ENCODE results near the gene ARHGEF19.

DNA sequence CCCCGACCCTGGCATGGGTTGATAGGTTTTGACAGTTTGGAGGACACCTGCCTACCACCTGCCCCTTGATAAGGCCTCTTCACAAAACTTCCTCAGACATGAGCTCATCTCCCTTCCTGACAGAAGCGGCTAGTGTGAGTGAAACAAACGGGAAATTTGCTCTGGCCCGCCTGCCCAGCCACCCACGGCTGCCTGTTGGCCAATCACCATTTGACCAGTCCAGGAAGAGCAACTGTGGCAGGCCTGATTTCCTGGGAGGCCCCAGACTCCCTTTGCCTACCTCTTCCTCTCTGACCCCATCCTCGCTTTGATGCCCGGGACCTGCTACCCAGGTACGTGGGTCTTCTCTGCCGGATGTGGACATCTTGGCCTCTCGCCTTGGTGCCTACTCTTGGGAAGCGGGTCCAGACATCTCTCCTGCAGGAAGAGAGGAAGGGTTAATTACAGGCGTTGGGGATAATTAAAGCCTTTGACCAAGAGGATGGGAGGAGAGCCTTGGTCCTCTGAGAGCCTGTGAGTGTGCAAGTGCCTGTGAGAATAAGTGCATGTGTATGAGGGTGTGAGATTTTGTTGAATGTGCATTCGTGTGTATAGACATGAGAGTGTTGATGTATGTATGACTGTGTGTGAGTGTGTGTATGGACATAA, 55.5 kb downstream of the ARHGEF19 start:
- TF ChIP-seq, protein P1, sequence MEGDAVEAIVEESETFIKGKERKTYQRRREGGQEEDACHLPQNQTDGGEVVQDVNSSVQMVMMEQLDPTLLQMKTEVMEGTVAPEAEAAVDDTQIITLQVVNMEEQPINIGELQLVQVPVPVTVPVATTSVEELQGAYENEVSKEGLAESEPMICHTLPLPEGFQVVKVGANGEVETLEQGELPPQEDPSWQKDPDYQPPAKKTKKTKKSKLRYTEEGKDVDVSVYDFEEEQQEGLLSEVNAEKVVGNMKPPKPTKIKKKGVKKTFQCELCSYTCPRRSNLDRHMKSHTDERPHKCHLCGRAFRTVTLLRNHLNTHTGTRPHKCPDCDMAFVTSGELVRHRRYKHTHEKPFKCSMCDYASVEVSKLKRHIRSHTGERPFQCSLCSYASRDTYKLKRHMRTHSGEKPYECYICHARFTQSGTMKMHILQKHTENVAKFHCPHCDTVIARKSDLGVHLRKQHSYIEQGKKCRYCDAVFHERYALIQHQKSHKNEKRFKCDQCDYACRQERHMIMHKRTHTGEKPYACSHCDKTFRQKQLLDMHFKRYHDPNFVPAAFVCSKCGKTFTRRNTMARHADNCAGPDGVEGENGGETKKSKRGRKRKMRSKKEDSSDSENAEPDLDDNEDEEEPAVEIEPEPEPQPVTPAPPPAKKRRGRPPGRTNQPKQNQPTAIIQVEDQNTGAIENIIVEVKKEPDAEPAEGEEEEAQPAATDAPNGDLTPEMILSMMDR (IDR thresholded peaks at IDR 0.05) = no peak
- TF ChIP-seq POLR2A (IDR thresholded peaks at IDR 0.05) = no peak

All from testis (tissue), 2 donors.